Epithelial cell of esophagus (primary cell): ENCODE data around the gene MYO15B.
A peak's percentile ranks its signal among the peaks of the same experiment; 100 is the strongest.

ENCODE experiments used
- DNase-seq: peaks from one replicate; pipeline ENCODE4 v3.0.0; 2010; ENCODE audit warnings: low read depth
- H3K4me3 ChIP-seq: 2 replicates; pipeline ENCODE4 v1.5.1; 2011; ENCODE audit warnings: mild to moderate bottlenecking, low read length, control low read depth
- TF ChIP-seq, protein P1 (sequence below): IDR thresholded peaks from 2 replicates; pipeline ENCODE4 v1.5.1; 2011; ENCODE audit warnings: low read depth, mild to moderate bottlenecking, low read length, control low read depth, inconsistent platforms; ENCODE audit not compliant: insufficient read depth; ENCODE audit errors: missing control alignments

MYO15B gene

DNA sequence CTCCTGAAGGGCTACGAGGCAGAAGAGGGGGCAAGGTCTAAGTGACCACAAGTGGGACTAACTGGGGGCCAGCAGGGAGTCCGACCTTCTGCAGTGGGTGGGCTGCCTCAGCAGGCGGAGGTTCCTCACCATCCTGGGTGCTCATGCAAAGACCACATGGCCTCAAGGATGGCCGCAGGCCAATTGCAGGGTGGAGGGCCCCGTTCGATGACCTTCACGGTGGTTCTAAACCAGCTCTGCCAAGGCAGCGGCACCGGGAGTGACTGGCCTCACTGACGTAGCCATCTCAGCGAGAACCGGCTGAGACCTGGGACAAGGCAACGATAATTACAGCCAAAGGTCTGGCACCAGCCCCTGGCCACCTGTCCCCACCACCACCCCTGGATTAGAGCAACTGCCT lies 51.3 kb downstream of the MYO15B start:
- TF ChIP-seq, protein P1, sequence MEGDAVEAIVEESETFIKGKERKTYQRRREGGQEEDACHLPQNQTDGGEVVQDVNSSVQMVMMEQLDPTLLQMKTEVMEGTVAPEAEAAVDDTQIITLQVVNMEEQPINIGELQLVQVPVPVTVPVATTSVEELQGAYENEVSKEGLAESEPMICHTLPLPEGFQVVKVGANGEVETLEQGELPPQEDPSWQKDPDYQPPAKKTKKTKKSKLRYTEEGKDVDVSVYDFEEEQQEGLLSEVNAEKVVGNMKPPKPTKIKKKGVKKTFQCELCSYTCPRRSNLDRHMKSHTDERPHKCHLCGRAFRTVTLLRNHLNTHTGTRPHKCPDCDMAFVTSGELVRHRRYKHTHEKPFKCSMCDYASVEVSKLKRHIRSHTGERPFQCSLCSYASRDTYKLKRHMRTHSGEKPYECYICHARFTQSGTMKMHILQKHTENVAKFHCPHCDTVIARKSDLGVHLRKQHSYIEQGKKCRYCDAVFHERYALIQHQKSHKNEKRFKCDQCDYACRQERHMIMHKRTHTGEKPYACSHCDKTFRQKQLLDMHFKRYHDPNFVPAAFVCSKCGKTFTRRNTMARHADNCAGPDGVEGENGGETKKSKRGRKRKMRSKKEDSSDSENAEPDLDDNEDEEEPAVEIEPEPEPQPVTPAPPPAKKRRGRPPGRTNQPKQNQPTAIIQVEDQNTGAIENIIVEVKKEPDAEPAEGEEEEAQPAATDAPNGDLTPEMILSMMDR: no peak
- no peak for DNase-seq
- H3K4me3 ChIP-seq: no peak overlapping the region

DNA sequence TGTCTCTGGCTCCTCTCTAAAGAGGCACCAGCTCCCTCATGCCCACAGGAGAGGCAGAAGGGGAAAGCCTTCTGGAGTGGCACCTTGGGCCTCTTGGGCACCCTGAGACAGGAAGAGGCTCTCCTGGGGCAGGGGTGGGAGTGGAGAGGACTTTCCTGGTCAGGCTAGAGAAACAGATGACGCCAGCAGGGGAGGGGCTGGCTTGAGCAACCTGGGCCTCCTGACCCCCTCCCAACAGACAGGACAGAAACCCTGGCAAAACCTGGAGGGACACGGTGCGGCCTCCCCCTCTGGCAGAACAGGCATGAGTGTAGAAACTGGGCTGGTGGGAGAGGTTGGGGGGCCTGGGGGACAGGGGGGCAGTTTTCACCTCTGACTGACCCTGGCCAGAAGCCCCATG lies 51.7 kb downstream of the MYO15B start:
- no peak for DNase-seq
- H3K4me3 ChIP-seq: no peak overlapping the region
- TF ChIP-seq, protein P1: no peak

DNA sequence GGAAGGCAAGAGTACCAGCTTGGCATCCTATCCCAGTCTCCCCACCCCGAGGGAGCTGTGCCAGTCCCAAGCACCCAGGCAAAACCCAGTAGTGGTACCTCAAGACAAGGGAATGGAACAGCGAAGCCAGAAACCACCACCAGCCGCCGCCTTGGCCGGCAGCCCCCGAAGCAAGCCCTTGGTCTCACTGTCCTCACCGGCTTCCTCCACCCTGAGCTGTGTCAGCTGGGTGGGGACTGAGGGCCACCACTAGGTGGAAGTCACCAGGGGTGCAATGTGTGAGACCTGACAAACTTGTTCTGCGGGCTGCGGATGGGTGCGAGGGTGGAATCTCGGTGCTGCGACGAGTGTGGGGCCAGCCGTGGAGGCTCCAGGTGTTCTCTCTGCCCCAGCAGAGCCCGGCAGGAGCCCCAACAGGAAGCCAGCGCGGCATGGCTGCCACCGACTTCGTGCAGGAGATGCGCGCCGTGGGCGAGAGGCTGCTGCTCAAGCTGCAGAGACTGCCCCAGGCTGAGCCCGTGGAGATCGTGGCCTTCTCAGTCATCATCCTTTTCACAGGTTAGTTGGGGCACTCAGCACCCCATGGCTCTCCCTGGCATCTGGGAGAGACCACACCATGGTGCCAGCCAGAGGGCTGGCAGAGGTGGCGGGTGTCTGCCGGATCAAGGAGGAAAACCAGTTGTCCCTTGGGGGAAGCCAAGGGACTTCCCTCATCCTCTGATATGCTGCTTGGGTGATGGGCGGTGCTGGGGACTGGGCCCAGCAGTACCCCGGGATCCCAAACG lies 52.4 kb downstream of the MYO15B start:
- peak; percentile 61 for DNase-seq
- TF ChIP-seq, protein P1: peak; percentile 39
- H3K4me3 ChIP-seq: peak overlapping the region; percentile 36

DNA sequence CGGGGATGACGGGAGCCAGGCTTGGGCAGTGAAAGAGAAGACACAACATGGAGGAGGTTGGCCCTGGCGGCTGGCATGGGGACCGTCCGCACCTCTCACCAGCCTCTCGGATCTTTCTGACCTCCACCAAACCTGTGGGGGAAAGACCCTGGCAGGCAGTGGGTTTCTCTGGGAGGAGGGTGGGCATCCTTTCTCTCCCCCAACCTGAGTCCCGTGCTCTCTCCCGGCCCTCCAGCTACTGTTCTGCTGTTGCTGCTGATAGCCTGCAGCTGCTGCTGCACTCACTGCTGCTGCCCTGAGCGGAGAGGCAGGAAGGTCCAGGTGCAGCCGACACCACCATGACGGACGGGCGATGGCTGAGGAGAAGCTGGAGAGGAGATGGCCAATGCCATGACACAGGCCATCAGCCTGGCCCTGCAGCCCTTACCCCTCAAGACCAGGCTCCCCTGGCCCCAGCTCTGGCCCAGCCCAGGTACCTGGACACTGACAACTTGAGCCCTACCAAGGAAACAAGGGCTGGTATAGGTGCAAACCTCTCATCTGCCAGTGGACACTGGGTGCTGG lies 53.0 kb downstream of the MYO15B start:
- TF ChIP-seq, protein P1: no peak
- no peak for DNase-seq
- peak overlapping the region; percentile 36 for H3K4me3 ChIP-seq

DNA sequence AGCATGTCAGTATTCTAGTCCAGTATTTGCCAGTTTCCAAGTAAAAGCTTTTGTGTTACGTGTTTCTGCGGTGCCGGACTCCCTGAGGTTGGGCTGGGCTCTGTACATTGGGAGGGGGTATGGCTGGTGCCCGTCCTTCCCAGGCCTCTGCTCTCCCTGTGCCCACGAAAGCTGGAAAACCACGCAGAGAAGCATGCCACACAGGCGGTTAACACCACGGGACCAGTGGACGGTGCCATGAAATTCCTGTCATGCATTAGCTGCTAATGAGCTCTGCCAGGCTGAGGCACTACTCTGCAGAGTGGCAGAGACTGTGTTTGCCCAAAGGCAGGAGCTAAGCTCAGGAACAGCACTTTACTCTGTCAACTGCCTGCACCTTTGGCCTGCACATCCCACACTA lies 53.7 kb downstream of the MYO15B start:
- no peak overlapping the region for H3K4me3 ChIP-seq
- no peak for DNase-seq

DNA sequence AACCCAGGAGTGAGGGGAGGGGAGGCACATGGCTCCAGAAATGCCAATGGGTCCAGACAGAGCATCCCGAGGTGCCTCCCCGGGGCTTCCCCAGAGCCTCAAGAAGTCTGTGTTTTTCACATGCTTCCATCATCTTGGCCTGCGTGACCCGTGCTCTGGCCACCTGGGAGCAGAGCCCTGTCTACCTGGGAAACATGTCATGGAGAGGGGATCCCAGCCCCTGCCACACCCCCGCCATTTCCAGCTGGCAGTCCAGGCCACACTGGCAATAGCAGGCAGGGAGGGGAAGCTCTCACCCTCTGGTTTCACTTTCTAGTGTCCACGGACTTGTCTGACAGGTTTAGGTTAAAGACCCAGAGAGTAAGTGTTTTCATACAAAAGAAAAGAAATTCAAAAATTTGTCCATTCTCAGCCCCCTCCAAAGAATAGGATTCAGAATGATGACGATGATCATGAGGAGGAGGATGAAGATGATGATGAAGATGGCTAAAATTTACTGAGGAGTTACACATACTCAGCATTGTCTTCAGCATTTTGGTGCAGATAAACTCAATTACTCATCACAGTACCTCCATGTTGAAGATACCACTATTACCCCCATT lies 54.7 kb downstream of the MYO15B start:
- TF ChIP-seq, protein P1: no peak
- no peak overlapping the region for H3K4me3 ChIP-seq
- peak; percentile 58 for DNase-seq

More for the DNA sequence above, 53.7 kb downstream of the MYO15B start:
- TF ChIP-seq, protein P1: no peak
